Cardiac muscle cell (in vitro differentiated cells and primary cell): ENCODE measurements around the gene ZNF311. TPM values are rescaled to one million over a fixed set of nuclear protein-coding genes. Genes with fewer than 3 reads are reported as not detected.

Experiments
- DNase-seq, 2 donors: peaks; one replicate each; pipeline versions ENCODE4 v3.0.0 to v3.0.0-alpha.2; 2010 to 2017; ENCODE audit warnings: low read depth in 1 of 2, low spot score in 1 of 2
- H3K27ac ChIP-seq: fragments of 200-600 bp; sonication (generic); 2 replicates; pipeline ENCODE4 v1.5.1; 2016
- H3K27me3 ChIP-seq: fragments of 200-600 bp; sonication (generic); 2 replicates; pipeline ENCODE4 v1.6.0; 2016; ENCODE audit warnings: control low read depth
- H3K36me3 ChIP-seq: fragments of 200-600 bp; sonication (generic); 2 replicates; pipeline ENCODE4 v1.5.1; 2016; ENCODE audit warnings: control low read depth
- H3K4me1 ChIP-seq: fragments of 200-600 bp; sonication (generic); 2 replicates; pipeline ENCODE4 v1.8.1; 2017; ENCODE audit warnings: low read depth, mild to moderate bottlenecking, mixed run types
- H3K4me3 ChIP-seq: fragments of 200-600 bp; sonication (generic); 2 replicates; pipeline ENCODE4 v1.5.1; 2016; ENCODE audit warnings: mild to moderate bottlenecking
- H3K9me3 ChIP-seq: fragments of 200-600 bp; sonication (generic); 2 replicates; pipeline ENCODE4 v1.5.1; 2017; ENCODE audit warnings: low read depth, mild to moderate bottlenecking, control low read depth
- CTCF ChIP-seq: IDR thresholded peaks from 2 replicates; pipeline ENCODE4 v1.5.1; 2012; ENCODE audit warnings: low read depth, mild to moderate bottlenecking, low read length
- polyA plus RNA-seq: library from polyadenylated mRNA; unstranded; fragments of >200 nt; fragmentation: Nextera tagmentation; extraction: Ambion mirVana; gene quantifications from 2 replicates; pipeline ENCODE4 v1.2.1, GENCODE V29; 2016
- total RNA-seq: library from RNA; depleted of rRNA; stranded (reverse); fragments of >200 nt; gene quantifications from 2 replicates; pipeline ENCODE4 v1.2.3, GENCODE V29; 2016

ZNF311 gene
- total and polyA plus RNA-seq, 2 experiments from 2014 or later, result 0.57 to 1.8 TPM

GRCh38 chr6:28947067-28947765 is 57.9 kb downstream of the ZNF311 start:
- DNase-seq, result no peak
- Histone ChIP-seq H3K4me3 (no peak overlapping the region), H3K9me3 (no peaks in the 10 kb centered on the region), H3K4me1 (no peaks in the 10 kb centered on the region), H3K27ac (no peak overlapping the region), H3K27me3 (no peaks in the 10 kb centered on the region), H3K36me3 (no peaks in the 10 kb centered on the region)
- no peak for TF ChIP-seq CTCF

- no peak overlapping the region for H3K27ac ChIP-seq
- no peak for DNase-seq
- no peaks in the 10 kb centered on the region for H3K36me3 ChIP-seq
- H3K4me1 ChIP-seq, result no peaks in the 10 kb centered on the region
- no peak for TF ChIP-seq CTCF
- H3K9me3 ChIP-seq, result no peaks in the 10 kb centered on the region
- H3K4me3 ChIP-seq, result no peak overlapping the region
- no peaks in the 10 kb centered on the region for H3K27me3 ChIP-seq
These were observed 59.8 kb downstream of the ZNF311 start for GRCh38 chr6:28945349-28945748.

Other genes starting within 250 kb of the ZNF311 start
- 90.0 and 105 TPM in 2 replicates for gene TRIM27, start 81.3 kb downstream of the ZNF311 start, total RNA-seq
- 79.2 and 86.5 TPM in 2 replicates for gene TRIM27, start 81.3 kb downstream of the ZNF311 start, polyA plus RNA-seq
- not detected in 2 replicates for gene OR2W1, start 39.9 kb upstream of the ZNF311 start, total RNA-seq
- gene OR2W1, start 39.9 kb upstream of the ZNF311 start, polyA plus RNA-seq, result not detected in 2 replicates
- not detected in 2 replicates for gene OR2B3, start 82.0 kb upstream of the ZNF311 start, total RNA-seq
- gene OR2B3, start 82.0 kb upstream of the ZNF311 start, polyA plus RNA-seq, result not detected in 2 replicates
- not detected in 2 replicates for gene OR2J1, start 94.2 kb upstream of the ZNF311 start, total RNA-seq
- not detected in 2 replicates for gene OR2J1, start 94.2 kb upstream of the ZNF311 start, polyA plus RNA-seq
- not detected in 2 replicates for gene OR2J3, start 102.7 kb upstream of the ZNF311 start, total RNA-seq
- not detected in 2 replicates for gene OR2J3, start 102.7 kb upstream of the ZNF311 start, polyA plus RNA-seq
- gene OR2J2, start 165.6 kb upstream of the ZNF311 start, total RNA-seq, result not detected in 2 replicates
- gene OR2J2, start 165.6 kb upstream of the ZNF311 start, polyA plus RNA-seq, result not detected in 2 replicates